ENCODE results near the gene VANGL2. TPM values are rescaled to one million over a fixed set of nuclear protein-coding genes. Genes with fewer than 3 reads are reported as not detected.

Gene VANGL2
- polyA plus RNA-seq, 2 of the 4 experiments (the other 2 are of a cell fraction), result 3.9 to 4.1 TPM

DNA sequence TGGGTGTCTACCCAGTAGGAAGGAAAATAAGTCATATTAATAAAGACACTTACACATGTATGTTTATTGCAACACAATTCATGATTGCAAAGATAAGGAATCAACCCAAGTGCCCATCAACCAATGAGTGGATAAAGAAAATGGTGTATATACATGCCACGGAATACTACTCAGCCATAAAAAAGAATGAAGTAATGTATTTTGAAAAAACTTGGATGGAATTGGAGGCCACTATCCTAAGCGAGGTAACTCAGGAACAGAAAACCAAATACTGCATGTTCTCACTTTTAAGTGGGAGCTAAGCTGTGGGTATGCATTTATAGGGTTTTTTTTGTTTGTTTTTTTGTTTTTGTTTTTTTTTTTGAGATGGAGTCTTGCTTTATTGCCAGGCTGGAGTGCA lies 49.1 kb downstream of the VANGL2 start:
- no peak for FAIRE-seq
- ChIA-PET POLR2A (no interaction called here), CTCF (interaction anchor here (0.7 kb wide), 1 partner anchor 42 kb away, joined by 3 read pairs; no protein-coding TSS in a partner anchor)
- WGBS (ENCODE audit: missing lambda C conversion rate), result 54% methylated on average over 2 of the region's 2 CpGs
- Histone ChIP-seq H3K4me3 (no peak overlapping the region), H3K4me1 (peaks cover 8% of the 10 kb centered on the region; the same call in 1 of the 3 replicates), H3K27ac (no peak overlapping the region), H3K4me2 (no peak overlapping the region), H3K9me3 (no peaks in the 10 kb centered on the region)
- ATAC-seq, result no peak
- TF ChIP-seq FOSB (CRISPR knock-in tag; IDR thresholded peaks at IDR 0.05) (no peak), KDM1A (IDR thresholded peaks at IDR 0.05; ENCODE audit: low read depth) (no peak), FOSL2 (IDR thresholded peaks at IDR 0.05) (no peak), FOSL2 (CRISPR knock-in tag; IDR thresholded peaks at IDR 0.05) (no peak), POLR2AphosphoS2 (conservative IDR thresholded peaks at IDR 0.05; ENCODE audit: low read length) (no peak), BHLHE40 (IDR thresholded peaks at IDR 0.05; ENCODE audit: low read depth, low read length) (no peak), TFCP2L1 (CRISPR knock-in tag; IDR thresholded peaks at IDR 0.05) (no peak), EHF (CRISPR knock-in tag; IDR thresholded peaks at IDR 0.05) (no peak), CHD2 (IDR thresholded peaks at IDR 0.05; ENCODE audit: low read length, partially characterized antibody) (no peak), POLR2A (IDR thresholded peaks at IDR 0.05; ENCODE audit: low read length) (no peak), PHF8 (IDR thresholded peaks at IDR 0.05; ENCODE audit: borderline replicate concordance, low read depth) (no peak), HOXB5 (CRISPR knock-in tag; IDR thresholded peaks at IDR 0.05) (no peak), ZFP36 (IDR thresholded peaks at IDR 0.05; ENCODE audit: borderline replicate concordance, partially characterized antibody) (no peak), CEBPB (IDR thresholded peaks at IDR 0.05) (no peak), MAFK (IDR thresholded peaks at IDR 0.05; ENCODE audit: partially characterized antibody) (no peak)
- TF ChIP-seq, protein P1, sequence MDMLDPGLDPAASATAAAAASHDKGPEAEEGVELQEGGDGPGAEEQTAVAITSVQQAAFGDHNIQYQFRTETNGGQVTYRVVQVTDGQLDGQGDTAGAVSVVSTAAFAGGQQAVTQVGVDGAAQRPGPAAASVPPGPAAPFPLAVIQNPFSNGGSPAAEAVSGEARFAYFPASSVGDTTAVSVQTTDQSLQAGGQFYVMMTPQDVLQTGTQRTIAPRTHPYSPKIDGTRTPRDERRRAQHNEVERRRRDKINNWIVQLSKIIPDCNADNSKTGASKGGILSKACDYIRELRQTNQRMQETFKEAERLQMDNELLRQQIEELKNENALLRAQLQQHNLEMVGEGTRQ (IDR thresholded peaks at IDR 0.05), result no peak
- TF ChIP-seq, protein P2, sequence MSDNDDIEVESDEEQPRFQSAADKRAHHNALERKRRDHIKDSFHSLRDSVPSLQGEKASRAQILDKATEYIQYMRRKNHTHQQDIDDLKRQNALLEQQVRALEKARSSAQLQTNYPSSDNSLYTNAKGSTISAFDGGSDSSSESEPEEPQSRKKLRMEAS (IDR thresholded peaks at IDR 0.05), result no peak
- TF ChIP-seq, protein P3, sequence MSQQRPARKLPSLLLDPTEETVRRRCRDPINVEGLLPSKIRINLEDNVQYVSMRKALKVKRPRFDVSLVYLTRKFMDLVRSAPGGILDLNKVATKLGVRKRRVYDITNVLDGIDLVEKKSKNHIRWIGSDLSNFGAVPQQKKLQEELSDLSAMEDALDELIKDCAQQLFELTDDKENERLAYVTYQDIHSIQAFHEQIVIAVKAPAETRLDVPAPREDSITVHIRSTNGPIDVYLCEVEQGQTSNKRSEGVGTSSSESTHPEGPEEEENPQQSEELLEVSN (IDR thresholded peaks at IDR 0.05; ENCODE audit: borderline replicate concordance, low read depth), result no peak
- DNase-seq (ENCODE audit: low read depth in 1 of 2, low spot score in 1 of 2), result no peak

DNA sequence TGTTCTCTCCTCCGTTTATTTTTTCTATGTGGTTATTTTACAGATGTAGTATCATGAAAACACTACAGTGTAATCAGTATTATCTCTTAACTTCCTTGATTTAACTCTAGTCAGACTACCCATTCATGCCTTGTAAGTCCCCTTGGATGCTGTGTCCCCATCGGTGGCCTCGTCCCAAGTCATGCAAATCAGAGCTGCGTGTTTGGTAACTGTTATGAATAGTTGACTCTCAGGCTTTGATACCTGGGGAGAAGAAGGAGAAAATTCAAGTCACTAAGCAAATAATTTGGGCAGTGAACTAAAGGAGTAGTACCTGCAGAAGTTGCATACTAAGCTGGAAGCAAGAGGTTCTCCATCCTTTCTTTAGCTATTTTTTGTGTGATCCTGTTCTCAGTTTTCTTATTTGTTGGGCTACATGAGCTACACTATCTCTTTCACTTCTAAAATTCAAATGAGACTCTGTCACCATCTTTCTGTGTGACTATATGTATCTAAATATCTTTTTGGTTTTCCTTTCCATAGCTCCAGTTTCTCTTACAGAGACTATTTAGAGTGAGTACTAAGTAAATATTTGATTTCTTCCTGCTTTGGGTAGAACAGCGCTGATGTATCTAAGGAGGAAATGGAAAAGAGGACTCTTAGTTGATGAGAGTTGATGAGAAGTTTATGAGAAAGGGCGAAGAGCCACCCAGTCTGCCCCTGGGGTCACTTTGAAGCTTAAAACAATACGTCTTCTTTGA lies 50.9 kb downstream of the VANGL2 start:
- TF ChIP-seq, protein P4, sequence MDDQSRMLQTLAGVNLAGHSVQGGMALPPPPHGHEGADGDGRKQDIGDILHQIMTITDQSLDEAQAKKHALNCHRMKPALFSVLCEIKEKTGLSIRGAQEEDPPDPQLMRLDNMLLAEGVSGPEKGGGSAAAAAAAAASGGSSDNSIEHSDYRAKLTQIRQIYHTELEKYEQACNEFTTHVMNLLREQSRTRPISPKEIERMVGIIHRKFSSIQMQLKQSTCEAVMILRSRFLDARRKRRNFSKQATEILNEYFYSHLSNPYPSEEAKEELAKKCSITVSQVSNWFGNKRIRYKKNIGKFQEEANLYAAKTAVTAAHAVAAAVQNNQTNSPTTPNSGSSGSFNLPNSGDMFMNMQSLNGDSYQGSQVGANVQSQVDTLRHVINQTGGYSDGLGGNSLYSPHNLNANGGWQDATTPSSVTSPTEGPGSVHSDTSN (IDR thresholded peaks at IDR 0.05), result no peak
- TF ChIP-seq ZNF302 (CRISPR knock-in tag; IDR thresholded peaks at IDR 0.05), result no peak
- no peak for TF ChIP-seq PHF8 (IDR thresholded peaks at IDR 0.05; ENCODE audit: borderline replicate concordance, low read depth)
- no peak for TF ChIP-seq RNF2 (IDR thresholded peaks at IDR 0.05; ENCODE audit: borderline replicate concordance, low read depth)
- no peak for TF ChIP-seq ESRRA (IDR thresholded peaks at IDR 0.05; ENCODE audit: borderline replicate concordance, low read length)
- no peak for TF ChIP-seq JUNB (IDR thresholded peaks at IDR 0.05)
- TF ChIP-seq RAD21 (conservative IDR thresholded peaks at IDR 0.05 in 1 of 2, IDR thresholded peaks at IDR 0.05 in 1 of 2), result no peak
- no peak for TF ChIP-seq CBX2 (IDR thresholded peaks at IDR 0.05; ENCODE audit: borderline replicate concordance, low read depth)
- no peak for TF ChIP-seq HOXA7 (CRISPR knock-in tag; IDR thresholded peaks at IDR 0.05)
- TF ChIP-seq ZFP36 (IDR thresholded peaks at IDR 0.05; ENCODE audit: borderline replicate concordance, partially characterized antibody), result no peak
- TF ChIP-seq ZC3H11A (IDR thresholded peaks at IDR 0.05), result no peak
- no peak for TF ChIP-seq TP53 (CRISPR knock-in tag; IDR thresholded peaks at IDR 0.05)
- TF ChIP-seq BHLHE40 (IDR thresholded peaks at IDR 0.05; ENCODE audit: low read depth, low read length), result no peak
- TF ChIP-seq GATA3 (IDR thresholded peaks at IDR 0.05; ENCODE audit: borderline replicate concordance), result no peak
- TF ChIP-seq RCOR1 (IDR thresholded peaks at IDR 0.05; ENCODE audit: low read depth, low read length), result no peak
- TF ChIP-seq MAZ (IDR thresholded peaks at IDR 0.05; ENCODE audit: borderline replicate concordance, low read depth, low read length), result no peak
- TF ChIP-seq SMC3 (IDR thresholded peaks at IDR 0.05), result no peak
- FAIRE-seq, result no peak
- ChIA-PET CTCF (interaction anchor here (1.1 to 1.5 kb wide), 3 partner anchors 10 to 156 kb away, joined by 4 to 7 read pairs (median 4); no protein-coding TSS in a partner anchor), POLR2A (no interaction called here)
- Histone ChIP-seq H3K4me2 (peak overlapping the region; percentile 22; the same call in 2 of the 3 replicates), H3K4me1 (peaks cover 8% of the 10 kb centered on the region; the same call in 1 of the 3 replicates), H3K9me3 (no peaks in the 10 kb centered on the region), H3K27ac (no peak overlapping the region), H3K4me3 (no peak overlapping the region)
- ATAC-seq, result no peak
- DNase-seq (ENCODE audit: low read depth in 1 of 2, low spot score in 1 of 2), result no peak
- 23% methylated on average over 7 of the region's 7 CpGs for WGBS (ENCODE audit: missing lambda C conversion rate)

All from A549 (cell line).